ENCODE results near the gene AGBL3.

- TF ChIP-seq NRF1 (IDR thresholded peaks at IDR 0.05; ENCODE audit: low read depth, low read length) = no peak
- TF ChIP-seq POLR2A (IDR thresholded peaks at IDR 0.05; ENCODE audit: control extremely low read depth in 1 of 2, low read depth in 2 of 2, low read length in 2 of 2) = no peak
- no peak for TF ChIP-seq USF2 (IDR thresholded peaks at IDR 0.05; ENCODE audit: low read length)
- TF ChIP-seq POLR2AphosphoS5 (IDR thresholded peaks at IDR 0.05; ENCODE audit: low read depth, low read length) = no peak
- no peak for TF ChIP-seq E2F6 (IDR thresholded peaks at IDR 0.05)
- TF ChIP-seq CTCF (IDR thresholded peaks at IDR 0.05; ENCODE audit: control extremely low read depth in 1 of 3, insufficient read depth in 1 of 3, low read depth in 1 of 3, low read length in 3 of 3) = no peak
- no peak for TF ChIP-seq TAF7 (optimal IDR thresholded peaks at IDR 0.05; ENCODE audit: borderline replicate concordance, low read depth, low read length)
- TF ChIP-seq SP4 (IDR thresholded peaks at IDR 0.05; ENCODE audit: low read length) = no peak
- no peak for TF ChIP-seq EZH2 (IDR thresholded peaks at IDR 0.05; ENCODE audit: low read depth, low read length, severe bottlenecking)
- no peak for TF ChIP-seq EP300 (IDR thresholded peaks at IDR 0.05; ENCODE audit: borderline replicate concordance in 1 of 2, low read depth in 2 of 2, low read length in 2 of 2)
These were observed 198.0 kb downstream of the AGBL3 start for GRCh38 chr7:135184254-135184841.

All from H1 (cell line).